Endothelial cell of umbilical vein (primary cell): ENCODE data around the gene COMT. TPM values are rescaled to one million over a fixed set of nuclear protein-coding genes. Genes with fewer than 3 reads are reported as not detected.
"Not testable (repeated sequence)": the region's sequence is repeated elsewhere in the genome, so short reads cannot be mapped to it uniquely, and the experiment has no call there.

ENCODE experiments used
- BruUV-seq: library from RNA; stranded (reverse); fragments of 400-500 nt; replicated peaks from 2 replicates; lab custom pipeline; 2021; lab: Mats Ljungman, UMichigan
- CTCF ChIA-PET: fragments of 300-600, 350-600 bp; sonication (Branson Sonifier 250); formaldehyde crosslinking; loops from one replicate; lab custom pipeline; 2021; ENCODE audit warnings: antibody characterized with exemption, inconsistent platforms; lab: Charles Lee
- POLR2A ChIA-PET: fragments of 300-600, 350-600 bp; sonication (Branson Sonifier 250); formaldehyde crosslinking; loops from one replicate; lab custom pipeline; 2021; ENCODE audit warnings: antibody characterized with exemption, inconsistent platforms; lab: Charles Lee
- DNase-seq: peaks from one replicate; pipeline ENCODE4 v3.0.0-alpha.2; 2011; ENCODE audit warnings: low read depth, low spot score
- FAIRE-seq: peaks from 2 replicates; lab custom pipeline; 2011; peaks lifted over from hg19 to GRCh38; lab: Jason Lieb, UNC
- H2AFZ ChIP-seq: 2 replicates; pipeline ENCODE4 v1.6.0; 2012; ENCODE audit warnings: low read depth, low read length, control low read depth, inconsistent platforms
- H3K27ac ChIP-seq: 2 replicates; pipeline ENCODE4 v1.5.1; 2011; ENCODE audit warnings: low read depth, mild to moderate bottlenecking, control low read depth, low read length, moderate library complexity; ENCODE audit not compliant: insufficient read depth
- H3K27me3 ChIP-seq, 2 experiments: 2 replicates each; pipeline versions ENCODE4 v1.6.0 to v1.6.1; 2011; ENCODE audit warnings: low read length in 2 of 2, mixed read lengths in 1 of 2; ENCODE audit not compliant: control insufficient read depth in 2 of 2, insufficient read depth in 2 of 2
- H3K36me3 ChIP-seq, 2 experiments: 2 replicates in 1 of 2; 3 replicates in 1 of 2; pipeline ENCODE4 v1.5.1; 2011; ENCODE audit warnings: low read length in 2 of 2, mild to moderate bottlenecking in 1 of 2, moderate library complexity in 1 of 2; ENCODE audit not compliant: control insufficient read depth in 2 of 2, insufficient read depth in 2 of 2; ENCODE audit errors: extremely low read depth in 1 of 2
- H3K4me1 ChIP-seq: 3 replicates; pipeline ENCODE4 v1.5.1; 2011; ENCODE audit warnings: mild to moderate bottlenecking, low read length; ENCODE audit not compliant: control insufficient read depth, insufficient read depth; ENCODE audit errors: extremely low read depth
- H3K4me2 ChIP-seq: 2 replicates; pipeline ENCODE4 v1.6.1; 2011; ENCODE audit warnings: low read length, control low read depth, mixed read lengths; ENCODE audit not compliant: insufficient read depth
- H3K4me3 ChIP-seq, 3 experiments: fragments of 200-600 bp in 1 of 3; sonication (generic), shearing (Covaris generic) in 1 of 3; replicated peaks in 1 of 3; 2 replicates each; pipeline ENCODE4 v1.5.1; 2011 to 2016; ENCODE audit warnings: control low read depth in 3 of 3, low read length in 3 of 3, mild to moderate bottlenecking in 2 of 3, inconsistent platforms in 1 of 3, low read depth in 1 of 3, moderate library complexity in 1 of 3; ENCODE audit not compliant: insufficient read depth in 1 of 3
- H3K79me2 ChIP-seq: 2 replicates; pipeline ENCODE4 v1.6.0; 2012; ENCODE audit warnings: low read length, inconsistent platforms; ENCODE audit not compliant: control insufficient read depth, insufficient read depth
- H3K9ac ChIP-seq: replicated peaks from 2 replicates; pipeline ENCODE3; 2011; ENCODE audit warnings: low read length, control low read depth; ENCODE audit not compliant: insufficient read depth; ENCODE audit errors: extremely low read depth
- H3K9me1 ChIP-seq: replicated peaks from 3 replicates; pipeline ENCODE4 v1.6.0; 2011; ENCODE audit warnings: mild to moderate bottlenecking, low read length; ENCODE audit not compliant: control insufficient read depth, insufficient read depth; ENCODE audit errors: extremely low read depth
- H3K9me3 ChIP-seq: replicated peaks from 2 replicates; pipeline ENCODE4 v1.5.1; 2012; ENCODE audit warnings: low read length, inconsistent platforms; ENCODE audit not compliant: control insufficient read depth, insufficient read depth
- H4K20me1 ChIP-seq: replicated peaks from 2 replicates; pipeline ENCODE3; 2011; ENCODE audit warnings: mild to moderate bottlenecking, low read length; ENCODE audit not compliant: control insufficient read depth, insufficient read depth; ENCODE audit errors: extremely low read depth
- FOS ChIP-seq: IDR thresholded peaks from 2 replicates; pipeline ENCODE4 v1.6.1; 2011; ENCODE audit warnings: mild to moderate bottlenecking, low read length, moderate library complexity, borderline replicate concordance; ENCODE audit not compliant: insufficient read depth
- GATA2 ChIP-seq: IDR thresholded peaks from 2 replicates; pipeline ENCODE4 v1.7.0; 2011; ENCODE audit warnings: low read depth, mild to moderate bottlenecking, moderate library complexity, mixed read lengths, low read length; ENCODE audit not compliant: insufficient read length, insufficient read depth
- JUN ChIP-seq: IDR thresholded peaks from 2 replicates; pipeline ENCODE4 v1.6.1; 2011; ENCODE audit warnings: borderline replicate concordance, low read depth; ENCODE audit not compliant: insufficient read length, insufficient read depth
- MYC ChIP-seq: IDR thresholded peaks from one replicate; pipeline ENCODE4 v1.6.1; 2011; ENCODE audit warnings: mild to moderate bottlenecking, low read depth, low read length
- POLR2A ChIP-seq: IDR thresholded peaks from 2 replicates; pipeline ENCODE4 v1.6.1; 2012; ENCODE audit warnings: low read depth, mild to moderate bottlenecking, control low read depth, low read length
- POLR2AphosphoS5 ChIP-seq: IDR thresholded peaks from 2 replicates; pipeline ENCODE4 v1.6.1; 2012; ENCODE audit warnings: low read depth, mild to moderate bottlenecking, control low read depth, low read length, moderate library complexity; ENCODE audit not compliant: insufficient read depth
- dilution Hi-C: fragments of 300-500 bp; cut with MboI; formaldehyde crosslinking; loops from one replicate; pipeline ENCODE4 v1.15.0; 2019; ENCODE audit warnings: low sequenced_read_pairs; ENCODE audit not compliant: extremely low pct_ligation_motif_present
- intact Hi-C: fragments of 100-400 bp; cut with micrococcal nuclease; formaldehyde crosslinking; loops from one replicate; pipeline ENCODE4 v1.10.0; 2022
- polyA plus RNA-seq, 4 experiments: library from polyadenylated mRNA; depleted of rRNA in 3 of 4; stranded (reverse) in 3 of 4; unstranded in 1 of 4; fragments of >200 nt; gene quantifications; 2 replicates each; pipeline versions ENCODE4 v1.2.1 to v1.2.3, GENCODE V29; 2011 to 2012; ENCODE audit warnings: missing spikeins in 1 of 4
- total RNA-seq: library from RNA; stranded (reverse); gene quantifications from 2 replicates; pipeline ENCODE4 v1.2.3, GENCODE V29; 2021
- TF ChIP-seq, protein P1 (sequence below): IDR thresholded peaks from 2 replicates; pipeline ENCODE4 v1.6.1; 2011; ENCODE audit not compliant: insufficient read depth, insufficient read length
- TF ChIP-seq, protein P2 (sequence below), 2 donors: IDR thresholded peaks; 1 replicate in 1 of 2; 2 replicates in 1 of 2; pipeline ENCODE4 v1.5.1; 2011; ENCODE audit warnings: low read length in 2 of 2, mild to moderate bottlenecking in 2 of 2, moderate library complexity in 2 of 2, control low read depth in 1 of 2, inconsistent platforms in 1 of 2, low read depth in 1 of 2; ENCODE audit not compliant: insufficient read depth in 1 of 2; ENCODE audit errors: extremely low read depth in 1 of 2

Gene COMT
- total and polyA plus RNA-seq, 2 donors (not counting 3 experiments of a cell fraction or from before 2014, with no cell fraction given): 221 to 537 TPM

DNA sequence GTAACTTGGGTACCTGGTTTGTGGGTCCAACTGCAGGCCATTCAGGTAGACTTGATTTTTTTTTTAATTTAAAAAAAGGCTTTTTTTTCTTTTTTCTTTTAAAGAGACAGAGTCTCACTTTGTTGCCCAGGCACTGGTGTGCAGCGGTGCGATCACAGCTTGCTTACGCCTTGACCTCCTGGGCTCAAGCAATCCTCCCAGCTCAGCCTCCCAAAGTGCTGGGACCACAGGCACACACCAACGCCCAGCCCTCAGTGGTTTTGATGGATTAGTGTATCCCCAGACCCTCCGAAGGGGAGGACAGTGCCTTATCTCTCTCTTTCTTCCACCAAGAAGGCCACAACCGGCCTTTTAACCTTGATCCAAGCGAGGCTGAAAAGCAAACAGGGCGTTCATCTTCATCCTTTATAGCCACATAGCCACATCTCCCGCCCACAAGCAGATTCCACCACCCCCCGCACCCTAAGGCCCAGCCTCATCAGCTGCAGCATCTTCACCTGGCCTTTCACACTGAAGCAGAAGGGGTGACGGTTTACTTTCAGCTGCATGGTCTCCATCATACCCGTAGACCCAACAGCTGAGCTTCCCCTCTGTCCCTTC is 17.6 kb upstream of the COMT start:
- Histone ChIP-seq H3K27ac (no peak overlapping the region), H3K9me1 (no peaks in the 10 kb centered on the region), H3K27me3 (no peaks in the 10 kb centered on the region), H3K36me3 (peaks cover 0 to 11% of the 10 kb centered on the region in 2 experiments), H3K4me3 (no peak overlapping the region), H3K4me2 (no peak overlapping the region), H3K9me3 (no peaks in the 10 kb centered on the region), H4K20me1 (no peaks in the 10 kb centered on the region), H3K9ac (no peak overlapping the region), H2AFZ (no peak overlapping the region), H3K4me1 (no peaks in the 10 kb centered on the region), H3K79me2 (no peaks in the 10 kb centered on the region)
- FAIRE-seq (no peak), DNase-seq (no peak)
- BruUV-seq: no TSS peak
- POLR2A ChIA-PET: no interaction called here
- TF ChIP-seq FOS (no peak), POLR2AphosphoS5 (no peak), JUN (no peak), POLR2A (no peak), GATA2 (no peak), MYC (no peak)
- TF ChIP-seq, protein P1, sequence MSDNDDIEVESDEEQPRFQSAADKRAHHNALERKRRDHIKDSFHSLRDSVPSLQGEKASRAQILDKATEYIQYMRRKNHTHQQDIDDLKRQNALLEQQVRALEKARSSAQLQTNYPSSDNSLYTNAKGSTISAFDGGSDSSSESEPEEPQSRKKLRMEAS: no peak
- TF ChIP-seq, protein P2, sequence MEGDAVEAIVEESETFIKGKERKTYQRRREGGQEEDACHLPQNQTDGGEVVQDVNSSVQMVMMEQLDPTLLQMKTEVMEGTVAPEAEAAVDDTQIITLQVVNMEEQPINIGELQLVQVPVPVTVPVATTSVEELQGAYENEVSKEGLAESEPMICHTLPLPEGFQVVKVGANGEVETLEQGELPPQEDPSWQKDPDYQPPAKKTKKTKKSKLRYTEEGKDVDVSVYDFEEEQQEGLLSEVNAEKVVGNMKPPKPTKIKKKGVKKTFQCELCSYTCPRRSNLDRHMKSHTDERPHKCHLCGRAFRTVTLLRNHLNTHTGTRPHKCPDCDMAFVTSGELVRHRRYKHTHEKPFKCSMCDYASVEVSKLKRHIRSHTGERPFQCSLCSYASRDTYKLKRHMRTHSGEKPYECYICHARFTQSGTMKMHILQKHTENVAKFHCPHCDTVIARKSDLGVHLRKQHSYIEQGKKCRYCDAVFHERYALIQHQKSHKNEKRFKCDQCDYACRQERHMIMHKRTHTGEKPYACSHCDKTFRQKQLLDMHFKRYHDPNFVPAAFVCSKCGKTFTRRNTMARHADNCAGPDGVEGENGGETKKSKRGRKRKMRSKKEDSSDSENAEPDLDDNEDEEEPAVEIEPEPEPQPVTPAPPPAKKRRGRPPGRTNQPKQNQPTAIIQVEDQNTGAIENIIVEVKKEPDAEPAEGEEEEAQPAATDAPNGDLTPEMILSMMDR (IDR thresholded peaks at IDR 0.05; ENCODE audit: extremely low read depth in 1 of 2, insufficient read depth in 1 of 2, low read depth in 1 of 2, low read length in 2 of 2): no peak
- intact Hi-C loops (no loop called here), dilution Hi-C loops (no loop called here)
- CTCF ChIA-PET: interaction anchor here (1.1 to 2.5 kb wide), 3 partner anchors 11 to 194 kb away, joined by 3 to 11 read pairs (median 3); no protein-coding TSS in a partner anchor

DNA sequence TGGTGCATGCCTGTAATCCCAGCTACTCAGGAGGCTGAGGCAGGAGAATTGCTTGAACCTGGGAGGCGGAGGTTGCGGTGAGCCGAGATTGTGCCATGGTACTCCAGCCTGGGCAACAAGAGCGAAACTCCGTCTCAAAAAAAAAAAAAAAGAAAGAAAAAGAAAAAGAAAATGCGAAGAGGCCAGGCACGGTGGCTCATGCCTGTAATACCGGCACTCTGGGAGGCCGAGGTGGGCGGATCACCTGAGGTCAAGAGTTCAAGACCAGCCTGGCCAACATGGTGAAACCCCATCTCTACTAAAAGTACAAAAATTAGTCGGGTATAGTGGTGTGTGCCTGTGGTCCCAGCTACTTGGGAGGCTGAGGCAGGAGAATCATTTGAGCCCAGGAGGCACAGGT is 15.5 kb upstream of the COMT start:
- dilution Hi-C loops, FAIRE-seq: not testable (repeated sequence)

More for the DNA sequence above, 15.5 kb upstream of the COMT start:
- H3K4me1 ChIP-seq, POLR2A ChIA-PET, DNase-seq, H3K4me3 ChIP-seq, H3K9ac ChIP-seq, intact Hi-C loops, H3K9me1 ChIP-seq, H3K9me3 ChIP-seq, H3K27me3 ChIP-seq, H4K20me1 ChIP-seq, H3K27ac ChIP-seq, H2AFZ ChIP-seq, H3K36me3 ChIP-seq, H3K4me2 ChIP-seq, BruUV-seq, H3K79me2 ChIP-seq: not testable (repeated sequence)
- CTCF ChIA-PET: interaction anchor here (2.1 kb wide), 1 partner anchor 16 kb away, joined by 11 read pairs; no protein-coding TSS in a partner anchor
